Hematopoietic multipotent progenitor cell (in vitro differentiated cells): ENCODE results near the gene BHLHE41. TPM values are rescaled to one million over a fixed set of nuclear protein-coding genes. Genes with fewer than 3 reads are reported as not detected.

Source experiments
- DNase-seq, 3 donors: peaks; one replicate each; pipeline ENCODE4 v3.0.0-alpha.2; 2011 to 2015; ENCODE audit warnings: low read depth in 2 of 3, low spot score in 2 of 3
- total RNA-seq: library from RNA; depleted of rRNA; stranded (reverse); fragments of >200 nt; gene quantifications from one replicate; pipeline ENCODE4 v1.2.3, GENCODE V29; 2012

Gene BHLHE41
- total RNA-seq, 1 donor, result 0.81 TPM

GRCh38 chr12:26090836-26091510 is 33.9 kb downstream of the BHLHE41 start:
- DNase-seq, result no peak

DNA sequence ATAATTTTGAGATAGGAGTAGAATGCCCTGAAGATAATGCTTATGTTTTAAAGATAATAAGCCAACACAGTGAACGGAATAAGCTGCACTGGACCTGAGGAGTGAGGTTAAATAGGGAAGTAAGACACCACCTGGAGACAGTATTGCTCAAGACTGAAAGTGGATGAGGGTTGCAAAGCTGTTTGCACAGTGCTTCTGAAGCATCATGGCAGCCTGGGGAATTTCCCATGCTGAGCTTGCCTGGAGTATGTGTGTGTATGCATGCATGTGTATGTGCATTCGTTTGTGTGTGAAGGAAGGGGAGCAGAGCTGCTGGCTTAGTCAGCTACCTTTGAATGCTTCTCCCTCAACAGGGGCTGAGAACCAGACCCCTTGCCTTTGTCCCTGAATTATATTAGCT is 35.8 kb downstream of the BHLHE41 start:
- peak in 2 of 3 donors; percentile 18 to 39 for DNase-seq

DNA sequence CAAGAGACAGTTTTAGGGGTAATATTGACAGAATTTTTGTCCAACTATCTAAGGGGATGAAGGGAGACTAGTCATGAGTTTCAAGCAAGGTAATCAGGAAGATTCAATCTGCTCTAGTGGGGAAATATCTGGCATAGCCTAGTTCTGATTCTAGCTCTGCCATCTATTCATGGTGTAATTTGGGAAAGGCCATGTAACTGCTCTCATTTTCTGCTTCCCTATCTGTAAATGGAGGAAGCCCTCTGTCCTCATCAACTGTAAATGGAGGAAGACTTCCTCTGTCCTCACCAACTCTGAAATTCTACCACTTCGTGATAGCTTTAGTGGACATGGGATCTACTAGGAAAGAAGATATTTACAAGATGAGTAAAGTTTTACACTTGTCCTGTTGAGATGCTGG is 37.9 kb downstream of the BHLHE41 start:
- DNase-seq, result no peak

DNA sequence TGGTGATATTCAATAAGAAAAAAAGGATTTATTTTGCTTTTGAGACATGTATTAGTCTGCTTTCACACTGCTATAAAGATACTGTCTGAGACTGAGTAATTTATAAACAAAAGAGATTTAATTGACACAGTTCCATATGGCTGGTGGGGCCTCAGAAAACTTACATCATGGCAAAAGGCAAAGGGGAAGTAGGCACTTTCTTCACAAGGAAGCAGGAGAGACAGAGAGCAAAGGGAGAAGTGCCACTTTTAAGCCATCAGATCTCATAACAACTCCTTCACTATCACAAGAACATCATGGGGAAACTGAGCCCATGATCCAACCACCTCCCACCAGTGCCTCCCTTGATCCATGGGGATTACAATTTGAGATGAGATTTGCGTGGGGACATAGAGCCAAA is 43.9 kb downstream of the BHLHE41 start:
- DNase-seq, result no peak

- no peak for DNase-seq
Observed at GRCh38 chr12:26077915-26078702, 46.7 kb downstream of the BHLHE41 start.

Other genes with a start within 250 kb of the BHLHE41 start
- 3.8 TPM for gene RASSF8, start 166.4 kb downstream of the BHLHE41 start, total RNA-seq
- 5.9 TPM for gene SSPN, start 70.5 kb upstream of the BHLHE41 start, total RNA-seq